ENCODE data around the gene MAP3K14. TPM values are rescaled to one million over a fixed set of nuclear protein-coding genes. Genes with fewer than 3 reads are reported as not detected.

Gene MAP3K14
- total RNA-seq, 2 donors from 2014 or later = 8.2 to 10.6 TPM

DNA sequence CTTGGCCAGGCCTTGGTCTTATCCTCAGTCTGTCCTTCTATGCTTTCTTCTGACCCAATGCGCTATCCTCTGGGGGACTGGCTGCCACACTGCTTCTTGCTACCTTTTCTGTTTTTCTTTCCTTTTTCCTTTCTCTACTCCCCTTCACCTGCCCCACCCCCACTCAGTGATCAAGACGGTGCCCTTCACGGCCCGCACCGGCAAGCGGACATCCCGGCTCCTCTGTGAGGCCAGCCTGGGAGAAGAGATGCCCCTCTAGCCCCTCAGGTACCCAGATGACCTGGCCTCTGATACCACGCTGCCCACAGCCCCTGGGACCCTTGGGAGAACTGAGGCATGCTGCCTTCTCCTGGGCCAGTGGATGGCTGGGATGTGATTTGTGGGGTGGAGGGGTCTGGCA, 70.5 kb downstream of the MAP3K14 start:
- Histone ChIP-seq H3K4me3 (peak overlapping the region; percentile 39 to 61), H3K4me1 (peaks cover 0 to 26% of the 10 kb centered on the region in 2 donors), H3K27me3 (no peaks in the 10 kb centered on the region), H3K9me3 (no peaks in the 10 kb centered on the region), H3K27ac (peak overlapping the region in 1 of 2 donors; percentile 62), H3K36me3 (peaks cover 13% of the 10 kb centered on the region)
- TF ChIP-seq, protein P1, sequence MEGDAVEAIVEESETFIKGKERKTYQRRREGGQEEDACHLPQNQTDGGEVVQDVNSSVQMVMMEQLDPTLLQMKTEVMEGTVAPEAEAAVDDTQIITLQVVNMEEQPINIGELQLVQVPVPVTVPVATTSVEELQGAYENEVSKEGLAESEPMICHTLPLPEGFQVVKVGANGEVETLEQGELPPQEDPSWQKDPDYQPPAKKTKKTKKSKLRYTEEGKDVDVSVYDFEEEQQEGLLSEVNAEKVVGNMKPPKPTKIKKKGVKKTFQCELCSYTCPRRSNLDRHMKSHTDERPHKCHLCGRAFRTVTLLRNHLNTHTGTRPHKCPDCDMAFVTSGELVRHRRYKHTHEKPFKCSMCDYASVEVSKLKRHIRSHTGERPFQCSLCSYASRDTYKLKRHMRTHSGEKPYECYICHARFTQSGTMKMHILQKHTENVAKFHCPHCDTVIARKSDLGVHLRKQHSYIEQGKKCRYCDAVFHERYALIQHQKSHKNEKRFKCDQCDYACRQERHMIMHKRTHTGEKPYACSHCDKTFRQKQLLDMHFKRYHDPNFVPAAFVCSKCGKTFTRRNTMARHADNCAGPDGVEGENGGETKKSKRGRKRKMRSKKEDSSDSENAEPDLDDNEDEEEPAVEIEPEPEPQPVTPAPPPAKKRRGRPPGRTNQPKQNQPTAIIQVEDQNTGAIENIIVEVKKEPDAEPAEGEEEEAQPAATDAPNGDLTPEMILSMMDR (IDR thresholded peaks at IDR 0.05) = no peak
- DNase-seq (ENCODE audit: low spot score) = no peak

DNA sequence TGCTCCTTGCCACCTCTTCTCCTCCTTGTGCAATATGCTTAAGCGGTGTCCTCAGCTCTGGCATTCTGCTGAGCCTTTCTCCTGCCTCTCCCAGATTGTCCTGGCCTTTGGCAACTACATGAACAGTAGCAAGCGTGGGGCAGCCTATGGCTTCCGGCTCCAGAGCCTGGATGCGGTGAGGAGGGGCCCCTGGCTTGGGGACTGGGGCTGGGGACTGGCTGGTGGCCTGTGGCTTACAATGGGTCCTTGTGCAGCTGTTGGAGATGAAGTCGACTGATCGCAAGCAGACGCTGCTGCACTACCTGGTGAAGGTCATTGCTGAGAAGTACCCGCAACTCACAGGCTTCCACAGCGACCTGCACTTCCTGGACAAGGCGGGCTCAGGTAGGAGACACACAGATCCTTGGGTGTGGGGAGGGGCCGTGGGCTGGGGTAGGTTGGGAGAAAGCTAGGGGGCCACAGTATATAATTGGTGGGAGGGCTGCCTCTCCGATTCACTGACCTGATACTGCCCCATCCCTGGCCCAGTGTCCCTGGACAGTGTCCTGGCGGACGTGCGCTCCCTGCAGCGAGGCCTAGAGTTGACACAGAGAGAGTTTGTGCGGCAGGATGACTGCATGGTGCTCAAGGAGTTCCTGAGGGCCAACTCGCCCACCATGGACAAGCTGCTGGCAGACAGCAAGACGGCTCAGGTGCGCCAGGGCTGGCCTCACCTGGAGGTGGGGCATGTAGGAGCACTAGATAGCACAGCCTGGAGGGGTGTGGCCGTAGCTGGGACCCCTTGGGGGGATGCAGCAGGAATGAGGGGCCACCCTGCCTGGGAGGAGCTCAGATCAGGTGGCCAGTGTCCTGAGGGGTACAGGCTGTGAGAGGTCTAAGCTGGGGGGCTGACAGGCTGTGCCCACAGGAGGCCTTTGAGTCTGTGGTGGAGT, 71.8 kb downstream of the MAP3K14 start:
- no peak overlapping the region for H3K4me3 ChIP-seq
- H3K4me1 ChIP-seq = peaks cover 0 to 38% of the 10 kb centered on the region in 2 donors
- no peak for DNase-seq (ENCODE audit: low spot score)
- TF ChIP-seq, protein P1 (IDR thresholded peaks at IDR 0.05) = no peak
- H3K36me3 ChIP-seq = peaks cover 13% of the 10 kb centered on the region
- H3K9me3 ChIP-seq = no peaks in the 10 kb centered on the region
- no peak overlapping the region for H3K27ac ChIP-seq
- no peaks in the 10 kb centered on the region for H3K27me3 ChIP-seq

DNA sequence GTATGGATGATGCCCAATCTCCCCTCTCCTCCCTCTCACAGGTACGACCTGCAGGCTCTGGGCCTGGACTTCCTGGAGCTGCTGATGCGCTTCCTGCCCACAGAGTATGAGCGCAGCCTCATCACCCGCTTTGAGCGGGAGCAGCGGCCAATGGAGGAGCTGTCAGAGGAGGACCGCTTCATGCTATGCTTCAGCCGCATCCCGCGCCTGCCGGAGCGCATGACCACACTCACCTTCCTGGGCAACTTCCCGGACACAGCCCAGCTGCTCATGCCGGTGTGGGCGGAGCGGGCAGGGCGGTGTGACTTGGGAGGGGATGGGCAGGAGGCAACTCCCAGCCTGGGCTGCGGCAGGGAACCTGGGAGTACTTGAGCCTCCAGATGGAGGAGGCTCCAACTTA, 73.1 kb downstream of the MAP3K14 start:
- TF ChIP-seq, protein P1 (IDR thresholded peaks at IDR 0.05) = no peak
- DNase-seq (ENCODE audit: low spot score) = no peak
- Histone ChIP-seq H3K36me3 (peaks cover 13% of the 10 kb centered on the region), H3K27ac (no peak overlapping the region), H3K4me1 (peaks cover 0 to 38% of the 10 kb centered on the region in 2 donors), H3K4me3 (no peak overlapping the region), H3K27me3 (no peaks in the 10 kb centered on the region), H3K9me3 (no peaks in the 10 kb centered on the region)

DNA sequence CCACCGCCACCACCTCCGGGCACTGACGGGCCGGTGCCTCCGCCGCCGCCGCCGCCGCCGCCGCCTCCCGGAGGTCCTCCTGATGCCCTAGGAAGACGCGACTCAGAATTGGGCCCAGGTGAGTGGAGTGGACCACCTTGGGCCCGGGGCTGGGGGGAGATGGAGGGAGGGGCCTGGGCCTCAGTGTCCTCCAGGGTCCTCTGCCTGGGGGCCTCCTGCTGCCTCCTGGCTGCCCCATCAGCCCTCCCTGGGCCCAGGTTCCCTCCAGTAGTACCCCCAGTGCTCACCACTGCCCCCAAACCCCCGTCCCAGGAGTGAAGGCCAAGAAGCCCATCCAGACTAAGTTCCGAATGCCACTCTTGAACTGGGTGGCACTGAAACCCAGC, 74.8 kb downstream of the MAP3K14 start:
- TF ChIP-seq, protein P1 (IDR thresholded peaks at IDR 0.05) = no peak
- H3K27me3 ChIP-seq = no peaks in the 10 kb centered on the region
- H3K4me3 ChIP-seq = peak overlapping the region; percentile 42 to 47
- H3K4me1 ChIP-seq = peaks cover 0 to 24% of the 10 kb centered on the region in 2 donors
- no peaks in the 10 kb centered on the region for H3K9me3 ChIP-seq
- no peak overlapping the region for H3K27ac ChIP-seq
- DNase-seq (ENCODE audit: low spot score) = no peak
- H3K36me3 ChIP-seq = peaks cover 13% of the 10 kb centered on the region

DNA sequence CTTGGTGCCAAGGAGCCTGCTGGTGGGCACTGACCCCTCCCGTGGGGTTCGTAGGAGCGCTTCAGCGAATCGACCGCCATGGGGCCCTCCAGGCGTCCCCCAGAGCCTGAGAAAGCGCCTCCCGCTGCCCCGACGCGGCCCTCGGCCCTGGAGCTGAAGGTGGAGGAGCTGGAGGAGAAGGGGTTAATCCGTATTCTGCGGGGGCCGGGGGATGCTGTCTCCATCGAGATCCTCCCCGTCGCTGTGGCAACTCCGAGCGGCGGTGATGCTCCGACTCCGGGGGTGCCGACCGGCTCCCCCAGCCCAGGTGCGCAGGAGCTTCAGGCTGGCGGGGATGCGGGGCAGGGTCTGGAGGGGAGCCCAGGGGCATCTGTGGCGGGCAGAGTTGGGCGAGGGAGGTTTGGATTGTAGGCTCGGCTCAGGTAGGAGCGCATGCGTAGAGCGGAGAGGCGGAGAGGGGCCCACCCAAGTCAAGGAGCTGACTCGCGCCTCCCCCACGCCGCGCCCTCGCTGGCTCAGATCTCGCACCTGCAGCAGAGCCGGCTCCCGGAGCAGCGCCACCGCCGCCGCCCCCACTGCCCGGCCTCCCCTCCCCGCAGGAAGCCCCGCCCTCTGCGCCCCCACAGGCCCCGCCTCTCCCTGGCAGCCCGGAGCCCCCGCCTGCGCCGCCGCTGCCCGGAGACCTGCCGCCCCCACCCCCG, 75.3 kb downstream of the MAP3K14 start:
- DNase-seq (ENCODE audit: low spot score) = no peak
- H3K4me1 ChIP-seq = peaks cover 0 to 19% of the 10 kb centered on the region in 2 donors
- no peaks in the 10 kb centered on the region for H3K9me3 ChIP-seq
- peak overlapping the region in 1 of 2 donors; percentile 1 for H3K27ac ChIP-seq
- peak overlapping the region; percentile 42 to 47 for H3K4me3 ChIP-seq
- TF ChIP-seq, protein P1 (IDR thresholded peaks at IDR 0.05) = no peak
- peaks cover 13% of the 10 kb centered on the region for H3K36me3 ChIP-seq
- no peaks in the 10 kb centered on the region for H3K27me3 ChIP-seq
